22Rv1 (cell line): ENCODE measurements around the gene RNGTT.
"Not testable (repeated sequence)": the region's sequence is repeated elsewhere in the genome, so short reads cannot be mapped to it uniquely, and the experiment has no call there.

Experiments used
- ZFX ChIP-seq: fragments of 450-650 bp; IDR thresholded peaks from 2 replicates; pipeline ENCODE4 v1.6.1; 2017; ENCODE audit warnings: antibody characterized with exemption, borderline replicate concordance
- TF ChIP-seq, protein P1 (sequence below): fragments of 450-650 bp; IDR thresholded peaks from 2 replicates; pipeline ENCODE4 v1.5.1; 2017; ENCODE audit warnings: mild to moderate bottlenecking

DNA sequence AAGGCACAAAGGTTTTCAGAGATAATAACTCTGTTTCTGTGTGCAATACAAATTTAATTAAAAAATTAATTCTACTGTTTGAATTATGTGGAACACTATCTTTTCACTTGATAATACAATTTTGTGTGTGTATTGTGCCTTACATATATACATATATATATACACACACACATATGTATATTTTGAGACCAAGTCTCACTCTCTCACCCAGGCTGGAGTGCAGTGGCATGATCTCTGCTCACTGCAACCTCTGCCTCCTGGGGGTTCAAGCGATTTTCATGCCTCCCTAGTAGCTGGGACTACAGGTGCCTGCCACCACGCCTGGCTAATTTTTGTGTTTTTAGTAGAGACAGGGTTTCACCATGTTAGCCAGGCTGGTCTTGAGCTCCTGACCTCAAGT is 19.7 kb upstream of the RNGTT start:
- TF ChIP-seq, protein P1, sequence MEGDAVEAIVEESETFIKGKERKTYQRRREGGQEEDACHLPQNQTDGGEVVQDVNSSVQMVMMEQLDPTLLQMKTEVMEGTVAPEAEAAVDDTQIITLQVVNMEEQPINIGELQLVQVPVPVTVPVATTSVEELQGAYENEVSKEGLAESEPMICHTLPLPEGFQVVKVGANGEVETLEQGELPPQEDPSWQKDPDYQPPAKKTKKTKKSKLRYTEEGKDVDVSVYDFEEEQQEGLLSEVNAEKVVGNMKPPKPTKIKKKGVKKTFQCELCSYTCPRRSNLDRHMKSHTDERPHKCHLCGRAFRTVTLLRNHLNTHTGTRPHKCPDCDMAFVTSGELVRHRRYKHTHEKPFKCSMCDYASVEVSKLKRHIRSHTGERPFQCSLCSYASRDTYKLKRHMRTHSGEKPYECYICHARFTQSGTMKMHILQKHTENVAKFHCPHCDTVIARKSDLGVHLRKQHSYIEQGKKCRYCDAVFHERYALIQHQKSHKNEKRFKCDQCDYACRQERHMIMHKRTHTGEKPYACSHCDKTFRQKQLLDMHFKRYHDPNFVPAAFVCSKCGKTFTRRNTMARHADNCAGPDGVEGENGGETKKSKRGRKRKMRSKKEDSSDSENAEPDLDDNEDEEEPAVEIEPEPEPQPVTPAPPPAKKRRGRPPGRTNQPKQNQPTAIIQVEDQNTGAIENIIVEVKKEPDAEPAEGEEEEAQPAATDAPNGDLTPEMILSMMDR: not testable (repeated sequence)
- not testable (repeated sequence) for TF ChIP-seq ZFX
